HG03039 (cell line): ENCODE data around the gene AARSD1.
"Not testable (repeated sequence)": the region's sequence is repeated elsewhere in the genome, so short reads cannot be mapped to it uniquely, and the experiment has no call there.

Experiments
- ATAC-seq: cut with Tn5 transposase; IDR thresholded peaks from one replicate; pipeline ENCODE4 v1.9.1; 2021; ENCODE audit warnings: mild to moderate bottlenecking, moderate library complexity; ENCODE audit not compliant: unreplicated experiment

AARSD1 gene

DNA sequence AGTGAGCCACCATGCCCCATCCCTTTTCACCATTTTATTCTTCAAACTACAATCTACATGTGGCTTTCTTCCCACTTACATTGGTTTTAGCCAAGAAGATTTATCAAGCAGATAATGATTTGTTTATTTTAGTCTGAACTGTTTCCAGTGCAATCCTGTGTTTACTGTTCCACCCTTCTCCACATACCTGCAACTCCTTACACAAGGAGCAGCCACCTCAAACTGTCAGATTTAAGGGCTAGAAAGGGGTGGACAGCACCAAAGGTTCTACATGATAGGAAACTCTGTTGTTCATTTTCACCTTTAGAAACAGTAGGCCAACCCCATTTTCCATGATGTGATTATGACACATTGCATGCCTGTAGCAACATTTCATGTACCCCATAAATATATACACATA is 18.0 kb upstream of the AARSD1 start:
- ATAC-seq: no peak

DNA sequence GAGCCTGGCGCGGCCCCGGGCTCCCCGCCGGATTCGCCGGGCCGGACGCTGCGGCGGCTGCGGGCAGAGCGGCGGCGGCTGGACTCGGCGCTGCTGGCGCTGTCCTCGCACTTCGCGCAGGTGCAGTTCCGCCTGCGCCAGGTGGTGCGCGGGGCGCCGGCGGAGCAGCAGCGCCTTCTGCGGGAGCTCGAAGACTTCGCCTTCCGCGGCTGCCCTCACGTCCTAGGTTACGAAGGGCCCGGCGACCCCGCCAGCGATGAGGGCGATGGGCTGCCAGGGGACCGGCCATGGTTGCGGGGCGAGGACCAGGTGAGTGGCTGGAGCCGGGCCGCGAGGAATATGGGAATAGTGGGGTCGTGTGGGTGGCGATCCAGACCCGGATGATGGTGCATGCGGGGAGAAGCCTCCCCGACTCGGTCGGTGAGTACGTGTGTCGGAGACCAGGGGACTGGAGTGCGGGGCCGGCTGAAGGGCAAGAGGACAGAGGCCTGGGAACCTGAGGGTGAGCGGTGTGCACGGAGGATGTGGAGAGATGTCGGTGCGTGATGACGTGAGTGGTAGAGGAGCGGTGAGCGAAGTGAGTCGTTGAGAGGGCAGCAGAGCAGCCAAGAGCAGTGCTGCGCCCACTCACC is 16.6 kb upstream of the AARSD1 start:
- peak; percentile 37 for ATAC-seq

DNA sequence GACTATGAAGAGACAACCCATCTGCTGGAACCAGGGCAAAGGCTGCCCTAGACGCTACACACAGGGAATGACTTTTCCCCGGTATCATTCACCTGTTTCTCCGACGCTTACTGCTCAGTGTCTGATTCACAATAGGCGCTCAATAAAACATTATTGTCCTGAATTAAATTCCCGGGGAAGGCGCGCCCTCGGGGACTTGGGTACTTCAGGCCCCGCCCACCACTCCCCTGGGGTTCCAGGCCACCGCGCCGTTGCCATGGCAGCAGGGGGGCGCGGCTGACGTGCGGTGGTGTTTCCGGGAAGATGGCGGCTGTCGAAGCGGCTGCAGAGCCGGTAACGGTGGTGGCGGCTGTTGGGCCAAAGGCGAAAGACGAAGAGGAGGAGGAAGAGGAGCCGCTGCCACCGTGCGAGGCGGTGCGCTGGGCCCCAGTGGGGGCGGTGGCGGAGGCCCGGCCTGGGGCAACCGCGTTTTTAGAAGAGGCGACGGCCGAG is 16.1 kb upstream of the AARSD1 start, which contains the start of gene RUNDC1:
Gene RUNDC1, plus strand, starts transcription at position 292 of the 492 bp plus-strand sequence. Its CDS starts 12 bp downstream, at position 304.
- peak; percentile 62 for ATAC-seq

DNA sequence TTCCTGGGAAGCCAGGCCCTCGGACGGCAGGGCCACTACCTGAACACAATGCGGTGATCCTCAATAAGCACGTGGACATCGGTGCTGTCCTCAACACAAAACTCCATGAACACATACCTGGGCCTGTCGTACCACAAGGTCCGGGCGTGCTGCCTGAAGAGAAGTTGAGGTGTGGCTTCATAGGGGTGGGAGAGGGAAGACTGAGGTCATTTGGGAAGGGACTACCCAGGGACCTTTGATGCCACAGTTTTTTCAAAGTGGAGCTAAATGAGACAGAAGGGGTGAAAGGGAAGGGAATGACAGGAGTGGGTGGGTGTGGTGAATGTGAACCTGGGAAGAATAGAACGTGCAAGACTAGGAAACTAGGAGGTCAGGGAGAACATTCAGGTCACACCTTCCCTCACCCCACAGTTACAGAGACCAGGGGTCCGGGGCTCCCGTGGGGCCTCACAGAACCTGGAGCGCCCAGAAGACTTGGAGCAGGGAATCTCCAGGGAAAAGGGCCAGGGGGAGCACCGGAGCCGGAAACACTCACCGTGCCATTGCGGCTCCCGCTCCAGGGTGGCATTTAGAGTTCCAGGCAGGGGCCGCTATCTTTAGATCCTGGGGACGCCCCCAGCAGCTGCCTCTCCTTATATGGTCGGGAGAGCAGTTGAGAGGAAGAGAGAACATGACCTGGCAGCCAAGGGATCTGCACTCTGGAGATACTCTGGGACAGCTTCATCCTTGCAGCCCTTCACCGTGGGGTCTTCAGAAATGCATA is 15.4 kb upstream of the AARSD1 start, which contains the start of gene PTGES3L:
Gene PTGES3L, minus strand, starts transcription at position 570 of the 763 bp plus-strand sequence. Its CDS starts 27 bp downstream, at position 543.
- ATAC-seq: peak; percentile 24

DNA sequence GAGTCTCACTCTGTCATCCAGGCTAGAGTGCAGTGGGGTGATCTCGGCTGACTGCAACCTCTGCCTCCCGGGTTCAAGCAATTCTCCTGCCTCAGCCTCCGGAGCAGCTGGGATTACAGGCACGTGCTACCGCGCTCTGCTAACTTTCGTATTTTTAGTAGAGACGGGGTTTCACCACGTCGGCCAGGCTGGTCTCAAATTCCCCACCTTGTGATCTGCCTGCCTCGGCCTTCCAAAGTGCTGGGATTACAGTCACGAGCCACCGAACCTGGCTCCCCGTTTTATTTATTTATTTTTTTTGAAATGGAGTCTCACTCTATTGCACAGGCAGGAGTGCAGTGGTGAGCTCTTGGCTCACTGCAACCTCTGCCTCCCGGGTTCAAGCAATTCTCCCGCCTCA is 11.4 kb upstream of the AARSD1 start:
- not testable (repeated sequence) for ATAC-seq

DNA sequence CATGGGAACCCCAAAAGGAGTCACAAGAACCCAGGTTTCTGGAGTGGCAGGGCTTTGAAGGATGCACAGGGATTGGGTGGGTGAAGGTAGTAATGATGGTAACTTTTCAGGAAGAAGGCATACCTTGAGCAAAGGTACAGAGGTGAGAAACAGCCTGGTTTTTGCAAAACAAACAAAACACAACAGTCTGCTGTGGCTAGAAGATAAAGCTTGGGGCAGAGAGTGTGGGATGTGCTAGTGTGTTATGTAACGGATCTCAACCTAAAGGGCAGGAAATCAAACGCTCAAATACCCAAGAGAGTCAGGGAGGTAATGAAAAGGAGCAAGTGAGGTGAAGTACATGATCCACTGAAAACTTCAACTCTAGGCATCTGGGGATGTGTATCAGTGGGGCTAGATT is 11.0 kb upstream of the AARSD1 start:
- ATAC-seq: no peak

DNA sequence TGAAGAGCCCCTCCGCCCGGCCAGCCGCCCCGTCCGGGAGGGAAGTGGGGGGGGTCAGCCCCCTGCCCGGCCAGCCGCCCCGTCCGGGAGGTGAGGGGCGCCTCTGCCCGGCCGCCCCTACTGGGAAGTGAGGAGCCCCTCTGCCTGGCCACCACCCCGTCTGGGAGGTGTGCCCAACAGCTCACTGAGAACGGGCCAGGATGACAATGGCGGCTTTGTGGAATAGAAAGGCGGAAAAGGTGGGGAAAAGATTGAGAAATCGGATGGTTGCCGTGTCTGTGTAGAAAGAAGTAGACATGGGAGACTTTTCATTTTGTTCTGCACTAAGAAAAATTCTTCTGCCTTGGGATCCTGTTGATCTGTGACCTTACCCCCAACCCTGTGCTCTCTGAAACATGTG is 9.1 kb upstream of the AARSD1 start:
- ATAC-seq: not testable (repeated sequence)

DNA sequence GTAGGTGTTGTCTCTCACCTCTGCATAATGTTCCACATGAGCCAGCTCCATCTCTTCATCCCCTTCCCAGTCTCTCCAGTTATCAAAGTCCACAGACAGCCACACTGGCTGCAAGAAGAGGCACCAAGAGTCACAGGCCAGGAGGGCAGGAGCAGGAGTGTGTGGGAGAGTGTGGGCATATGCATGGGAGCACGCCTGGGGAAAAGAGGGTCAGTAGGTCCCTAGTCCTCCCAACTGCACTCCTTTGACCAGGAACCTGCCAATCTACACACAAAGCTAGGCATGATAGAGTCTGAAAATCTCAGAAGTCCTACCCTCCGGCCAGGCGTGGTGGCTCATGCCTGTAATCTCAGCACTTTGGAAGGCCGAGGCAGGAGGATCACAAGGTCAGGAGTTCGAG is 7.3 kb upstream of the AARSD1 start:
- no peak for ATAC-seq

DNA sequence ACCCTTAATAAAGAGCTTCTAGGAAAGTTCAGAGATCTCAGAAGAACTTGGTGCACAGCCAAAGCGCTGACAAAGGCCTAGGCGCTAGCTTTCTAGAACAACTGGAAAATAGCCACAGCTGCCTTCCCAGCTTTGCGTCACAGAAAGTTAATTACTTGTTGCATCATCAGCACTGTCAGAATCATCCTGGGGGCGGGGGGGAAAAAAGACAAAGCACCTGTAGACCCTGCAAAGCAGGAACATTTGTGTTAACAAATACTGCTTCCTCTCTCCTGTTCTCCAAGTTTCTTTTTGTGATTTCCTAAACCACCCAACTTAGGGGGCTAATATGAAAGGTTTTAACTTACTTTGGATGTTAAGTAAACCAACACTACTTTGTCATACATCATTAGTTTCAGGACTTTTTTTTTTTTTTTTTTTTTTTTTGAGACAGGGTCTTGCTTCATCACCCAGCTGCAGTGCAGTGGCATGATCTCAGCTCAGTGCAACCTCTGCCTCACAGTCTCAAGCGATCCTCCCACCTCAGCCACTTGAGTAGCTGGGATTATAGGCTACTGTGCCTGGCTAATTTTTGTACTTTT is 4.8 kb upstream of the AARSD1 start:
- ATAC-seq: no peak

DNA sequence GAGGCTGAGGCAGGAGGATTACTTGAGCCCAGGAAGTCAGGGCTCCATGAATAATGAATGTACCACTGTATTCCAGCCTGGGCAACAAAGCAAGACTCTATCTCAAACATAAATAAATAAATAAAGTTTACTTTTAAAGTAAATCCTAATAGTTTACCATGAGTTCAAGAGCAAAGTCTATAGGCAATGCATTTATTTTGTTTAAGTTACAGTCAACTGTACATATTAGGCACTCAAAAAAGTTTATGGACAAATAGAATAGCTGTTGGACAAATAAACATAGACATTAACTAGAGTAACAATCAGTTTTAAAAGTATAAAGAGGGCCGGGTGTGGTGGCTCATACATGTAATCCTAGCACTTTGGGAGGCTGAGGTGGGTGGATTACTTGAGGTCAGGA is 3.7 kb upstream of the AARSD1 start:
- no peak for ATAC-seq

DNA sequence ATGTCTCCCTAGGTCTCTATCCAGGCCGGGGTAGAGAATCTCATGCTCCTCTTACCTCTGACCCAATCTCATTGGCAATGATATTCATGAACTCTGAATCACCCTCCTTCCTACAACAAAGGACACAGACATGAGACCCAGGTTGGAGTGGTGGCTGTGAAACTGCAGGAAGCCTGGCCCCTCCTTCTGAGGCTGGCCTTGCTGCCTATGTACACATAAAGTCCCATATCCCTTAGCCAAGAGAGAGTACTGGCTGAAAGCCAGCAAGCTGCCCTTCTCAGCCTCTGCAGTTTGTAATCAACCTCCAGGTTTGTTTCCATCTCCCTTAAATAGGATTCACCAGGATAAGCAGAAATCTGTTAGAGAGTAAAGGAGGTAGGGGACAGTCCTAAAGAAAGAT is 10.6 kb downstream of the AARSD1 start:
- no peak for ATAC-seq

DNA sequence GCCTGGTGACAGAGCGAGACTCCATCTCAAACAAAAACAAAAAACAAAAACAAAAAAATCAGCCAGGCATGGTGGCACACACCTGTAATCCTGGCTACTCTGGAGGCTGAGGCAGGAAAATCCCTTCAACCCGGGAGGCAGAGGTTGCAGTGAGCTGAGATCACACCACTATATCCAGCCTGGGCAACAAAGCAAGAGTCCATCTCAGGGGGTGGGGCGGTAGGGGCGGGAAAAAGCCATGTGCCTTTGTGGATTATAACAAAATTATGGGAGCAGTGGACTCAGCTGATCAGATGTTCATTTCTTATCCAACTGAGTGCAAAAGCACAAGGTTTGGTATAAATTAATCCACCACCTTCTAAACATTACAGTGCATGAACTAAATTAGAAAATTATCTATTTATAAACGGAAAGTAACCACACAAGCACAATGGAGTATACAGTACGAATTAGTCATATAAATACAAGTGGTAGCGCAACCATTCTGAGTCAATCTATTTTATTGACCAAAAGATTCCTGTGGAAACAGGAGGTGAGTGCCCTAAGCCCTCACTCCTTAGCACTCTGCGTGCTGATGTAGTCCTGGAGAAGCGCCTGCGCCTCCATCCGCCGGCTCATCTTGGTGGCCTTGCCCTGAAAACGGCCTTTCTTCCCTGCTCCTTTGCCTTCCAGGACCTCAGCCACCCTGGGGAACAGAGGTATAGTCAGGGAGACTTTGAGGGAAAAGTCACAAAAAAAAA is 14.0 kb downstream of the AARSD1 start:
- no peak for ATAC-seq

DNA sequence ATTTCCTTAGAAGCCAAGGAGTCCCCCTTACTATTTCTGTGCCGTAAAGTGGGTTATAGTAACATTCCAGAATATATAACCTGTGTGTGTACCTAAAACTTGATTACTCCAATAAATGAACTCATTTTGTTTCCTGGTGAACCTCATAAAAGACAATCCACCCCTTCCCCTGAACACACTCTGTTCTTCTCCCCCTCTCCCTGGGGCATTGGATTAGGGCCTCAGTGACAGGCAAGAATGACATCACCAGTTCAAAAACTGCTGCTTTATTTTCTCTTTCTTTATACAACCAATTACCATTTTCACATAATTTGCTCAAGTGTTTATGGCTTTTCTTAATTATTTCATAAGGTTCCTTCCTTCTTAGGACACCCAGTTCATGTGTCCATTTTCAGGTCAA is 17.4 kb downstream of the AARSD1 start:
- no peak for ATAC-seq

DNA sequence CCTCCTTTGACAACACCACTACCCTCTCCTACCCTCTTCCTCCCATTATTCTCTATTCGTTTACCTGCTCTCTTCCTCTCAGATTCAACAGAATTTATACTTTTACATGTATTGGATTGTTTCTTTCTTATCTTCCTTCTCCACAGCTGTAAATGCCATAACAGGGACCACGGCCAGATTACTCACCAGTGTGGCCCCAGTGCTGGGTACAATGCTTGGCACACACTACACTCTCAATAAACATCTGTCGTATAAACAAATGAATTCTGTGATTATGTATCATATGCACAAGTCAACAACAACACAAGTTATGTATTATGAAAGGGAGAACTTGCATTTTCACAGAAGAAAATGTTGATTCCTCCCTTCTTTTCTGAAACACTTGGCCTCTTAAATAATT is 20.0 kb downstream of the AARSD1 start:
- no peak for ATAC-seq

DNA sequence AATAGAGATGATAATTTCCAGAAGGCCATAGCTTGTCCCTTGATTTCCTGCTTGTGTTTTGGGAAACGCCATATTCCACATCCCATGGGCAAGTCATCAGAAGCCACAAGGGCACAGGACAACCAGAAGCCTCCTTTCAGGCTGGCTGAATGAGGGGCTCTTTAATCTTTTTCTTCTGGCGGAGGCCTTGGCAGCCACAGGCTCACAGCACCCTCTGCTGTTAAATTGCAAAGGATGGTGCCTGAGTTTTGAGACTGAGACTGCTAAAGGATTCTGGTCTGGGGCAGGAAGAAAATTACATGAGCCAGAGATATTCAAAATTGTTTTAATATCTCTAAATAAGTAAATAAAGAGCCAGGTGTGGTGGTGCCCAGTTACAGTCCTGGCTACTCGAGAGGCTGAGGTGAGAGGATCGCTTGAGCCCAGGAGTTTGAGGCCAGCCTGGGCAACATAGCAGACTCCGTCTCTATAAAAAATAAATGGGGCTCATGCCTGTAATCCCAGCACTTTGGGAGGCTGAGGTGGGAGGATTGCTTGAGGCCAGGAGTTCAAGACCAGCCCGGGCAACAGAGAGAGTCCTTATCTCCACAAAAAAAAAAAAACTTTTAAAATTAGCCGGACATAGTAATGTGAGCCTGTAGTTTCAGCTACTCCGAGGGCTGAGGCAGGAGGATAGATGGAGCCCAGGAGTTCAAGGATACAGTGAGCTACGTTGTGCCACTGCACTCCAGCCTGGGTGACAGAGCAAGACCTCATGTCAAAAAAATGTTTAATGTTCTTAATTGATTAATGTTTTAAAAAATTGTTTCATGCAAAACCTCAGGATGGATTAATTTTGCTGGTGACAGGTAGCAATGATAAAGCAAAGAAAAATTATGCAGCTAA is 26.3 kb downstream of the AARSD1 start:
- ATAC-seq: no peak

DNA sequence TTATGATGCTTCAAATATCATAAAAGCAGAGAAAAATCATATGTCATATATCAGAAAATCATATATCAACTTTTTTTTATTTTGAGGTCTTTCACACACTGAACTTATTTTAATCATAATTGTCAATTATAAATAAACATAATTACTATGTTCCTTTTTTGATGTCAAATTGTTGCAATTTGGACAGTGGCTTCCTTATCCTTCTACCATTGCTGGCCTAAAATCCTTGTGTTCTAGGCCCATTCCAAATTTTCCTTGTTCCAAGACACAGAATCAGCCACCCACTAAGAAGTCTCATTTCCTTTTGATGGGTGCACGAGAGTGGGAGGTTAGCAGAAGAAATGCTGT is 34.8 kb downstream of the AARSD1 start:
- ATAC-seq: no peak

DNA sequence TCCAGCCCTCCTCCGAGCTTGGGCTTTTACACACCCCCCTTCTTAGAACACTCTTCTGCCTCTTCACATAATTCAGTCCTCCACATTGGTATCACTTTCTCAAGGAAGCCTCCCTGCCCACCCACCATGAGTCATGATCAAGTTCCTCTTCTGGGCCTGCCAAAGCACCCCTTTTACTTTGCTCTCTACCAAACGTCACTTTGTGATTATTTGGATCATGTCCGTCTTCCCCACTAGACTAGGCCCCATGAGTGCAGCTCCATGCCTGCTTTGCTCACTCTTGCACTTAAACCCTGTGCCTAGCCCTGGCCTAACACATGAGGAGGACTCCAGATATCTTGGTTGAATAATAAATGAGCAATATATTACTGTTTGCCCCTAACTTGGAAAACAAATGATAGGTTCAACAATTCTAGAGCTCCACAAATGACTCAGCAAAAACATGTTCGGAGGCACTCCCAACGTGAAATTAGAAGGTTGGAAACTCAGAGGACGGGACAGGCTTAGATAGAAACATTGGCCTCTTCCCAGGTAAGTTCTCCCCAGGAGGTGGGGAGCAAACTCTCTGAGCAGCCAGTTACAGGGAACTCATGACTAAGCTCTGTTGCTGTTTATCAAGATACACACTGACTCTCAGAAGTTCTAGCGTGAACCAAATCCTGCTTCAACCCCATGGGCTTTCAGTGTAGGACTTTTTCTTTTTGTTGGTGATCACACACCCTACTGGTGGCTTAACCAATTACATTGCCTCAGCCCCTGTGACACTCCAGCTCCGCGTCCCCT is 35.3 kb downstream of the AARSD1 start:
- ATAC-seq: no peak

DNA sequence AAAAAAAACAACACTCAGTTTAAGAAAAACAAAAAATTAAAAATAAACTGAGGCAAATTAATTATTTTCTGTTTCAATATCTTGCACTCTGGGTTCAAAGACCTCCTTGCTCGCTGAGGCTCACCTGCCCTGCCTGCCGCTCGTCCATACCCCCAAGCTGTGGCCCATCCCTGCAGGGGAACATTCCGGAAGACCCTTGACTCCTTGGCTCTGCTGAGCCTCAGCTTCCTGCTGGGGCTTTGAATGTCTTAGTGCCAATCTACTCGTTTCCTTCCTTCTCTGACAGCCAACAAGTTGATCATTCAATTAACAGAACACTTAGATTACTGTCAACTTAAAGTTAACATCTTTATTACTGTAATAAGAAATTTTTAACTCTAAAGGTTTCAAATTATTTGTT is 39.4 kb downstream of the AARSD1 start:
- no peak for ATAC-seq

DNA sequence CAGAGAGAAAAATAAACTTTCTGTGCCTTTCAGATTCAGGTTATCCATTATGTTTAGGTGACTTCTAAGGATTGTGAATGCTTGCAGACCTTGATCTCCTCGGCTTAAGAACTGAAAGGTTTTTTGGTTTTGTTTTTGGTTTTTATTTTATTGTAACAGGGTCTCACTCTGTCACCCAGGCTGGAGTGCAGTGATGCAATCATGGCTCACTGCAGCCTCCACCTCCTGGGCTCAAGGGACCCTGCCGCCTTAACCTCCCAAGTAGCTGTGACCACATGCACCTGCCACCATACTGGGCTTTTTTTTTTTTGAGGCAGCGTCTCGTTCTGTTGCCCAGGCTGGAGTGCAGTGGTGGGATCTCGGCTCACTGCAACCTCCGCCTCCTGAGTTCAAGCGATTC is 40.8 kb downstream of the AARSD1 start:
- ATAC-seq: not testable (repeated sequence)

DNA sequence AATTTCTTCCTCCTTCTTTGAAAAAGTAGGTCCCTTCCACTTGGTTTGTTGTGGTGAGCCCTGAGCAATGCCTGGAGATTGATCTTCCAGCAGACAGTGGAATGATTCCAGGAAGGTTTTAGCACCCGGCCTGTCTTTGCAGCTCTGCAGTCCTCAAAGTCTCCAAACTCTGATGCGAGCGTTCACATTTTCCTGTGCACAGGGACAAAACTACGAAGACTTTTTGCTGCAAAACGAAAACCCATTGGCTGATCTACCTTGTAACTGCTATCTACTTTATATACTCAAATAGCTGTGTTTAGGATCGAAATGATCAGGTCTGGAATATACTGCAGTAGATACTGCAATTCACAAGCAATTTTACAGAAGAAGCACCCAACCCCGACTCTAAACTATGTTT is 42.0 kb downstream of the AARSD1 start:
- no peak for ATAC-seq
